DMS53 (cell line): Measurements from ENCODE around the gene HAUS1.
"Not testable (repeated sequence)": the region's sequence is repeated elsewhere in the genome, so short reads cannot be mapped to it uniquely, and the experiment has no call there.

Experiments used
- DNase-seq: peaks from one replicate; lab custom pipeline; 2025; lab: John Stamatoyannopoulos, UW

Gene HAUS1

GRCh38 chr18:46095532-46095931 is 8.7 kb upstream of the HAUS1 start:
- DNase-seq: no peak

GRCh38 chr18:46096651-46097300 is 7.4 kb upstream of the HAUS1 start:
- DNase-seq: peak; percentile 38

GRCh38 chr18:46097431-46097800 is 6.8 kb upstream of the HAUS1 start:
- peak; percentile 68 for DNase-seq

- peak; percentile 96 for DNase-seq
Measured at GRCh38 chr18:46097801-46098615, 6.2 kb upstream of the HAUS1 start, which contains the start of gene ATP5F1A. TSS of gene ATP5F1A (minus strand) at chr18:46098296. CDS start at chr18:46098231, 65 bp downstream.

GRCh38 chr18:46098616-46098933 is 5.6 kb upstream of the HAUS1 start:
- peak; percentile 69 for DNase-seq

GRCh38 chr18:46099463-46099862 is 4.7 kb upstream of the HAUS1 start:
- DNase-seq: no peak

GRCh38 chr18:46109386-46109785 is 5.2 kb downstream of the HAUS1 start:
- no peak for DNase-seq

- DNase-seq: no peak
Measured at GRCh38 chr18:46110406-46110805, 6.2 kb downstream of the HAUS1 start.

GRCh38 chr18:46113751-46114150 is 9.6 kb downstream of the HAUS1 start:
- DNase-seq: no peak

GRCh38 chr18:46126625-46127024 is 22.4 kb downstream of the HAUS1 start:
- DNase-seq: not testable (repeated sequence)

GRCh38 chr18:46130061-46130460 is 25.9 kb downstream of the HAUS1 start:
- DNase-seq: no peak

GRCh38 chr18:46130549-46130948 is 26.4 kb downstream of the HAUS1 start:
- not testable (repeated sequence) for DNase-seq

- DNase-seq: no peak
Measured at GRCh38 chr18:46133534-46133933, 29.3 kb downstream of the HAUS1 start.

- no peak for DNase-seq
Measured at GRCh38 chr18:46134920-46135675, 30.9 kb downstream of the HAUS1 start.

- no peak for DNase-seq
Measured at GRCh38 chr18:46140173-46140572, 36.0 kb downstream of the HAUS1 start.

GRCh38 chr18:46141199-46141598 is 37.0 kb downstream of the HAUS1 start:
- DNase-seq: no peak

GRCh38 chr18:46148810-46149209 is 44.6 kb downstream of the HAUS1 start:
- DNase-seq: peak; percentile 89

- peak; percentile 68 for DNase-seq
Measured at GRCh38 chr18:46152436-46152807, 48.2 kb downstream of the HAUS1 start.

- peak; percentile 71 for DNase-seq
Measured at GRCh38 chr18:46152808-46153617, 48.8 kb downstream of the HAUS1 start.

GRCh38 chr18:46155641-46156051 is 51.5 kb downstream of the HAUS1 start:
- no peak for DNase-seq

- DNase-seq: no peak
Measured at GRCh38 chr18:46156124-46156745, 52.0 kb downstream of the HAUS1 start.

- no peak for DNase-seq
Measured at GRCh38 chr18:46156843-46157242, 52.7 kb downstream of the HAUS1 start.
